K562 (cell line): ENCODE measurements around the gene GPATCH2. TPM values are rescaled to one million over a fixed set of nuclear protein-coding genes. Genes with fewer than 3 reads are reported as not detected.

ENCODE experiments used
- ATAC-seq: fragments of 200-7000 bp; cut with Tn5 transposase; 3 replicates; pipeline ENCODE4 v1.9.1; 2020; ENCODE audit warnings: moderate library complexity
- BruUV-seq: library from RNA; stranded (reverse); fragments of 400-500 nt; replicated peaks from 2 replicates; lab custom pipeline; 2021; lab: Mats Ljungman, UMichigan
- CTCF ChIA-PET: fragments of 300-600 bp; formaldehyde crosslinking; extraction: SDS; loops from one replicate; lab custom pipeline; 2021; ENCODE audit warnings: low intra/inter-chr PET ratio; lab: Yijun Ruan, JAX
- POLR2A ChIA-PET: fragments of 300-600, 350-650 bp; sonication (Branson Sonifier 250); formaldehyde crosslinking; extraction: SDS; loops from one replicate; lab custom pipeline; 2021; ENCODE audit warnings: antibody characterized with exemption, inconsistent platforms; lab: Yijun Ruan, JAX
- DNase-seq, 4 experiments: peaks; one replicate each; pipeline versions ENCODE4 v3.0.0 to v3.0.0-alpha.2; 2011 to 2018; ENCODE audit warnings: low spot score in 3 of 4, mixed read lengths in 3 of 4; ENCODE audit errors: extremely low read depth in 1 of 4
- FAIRE-seq: peaks from 2 replicates; lab custom pipeline; 2011; peaks lifted over from hg19 to GRCh38; lab: Jason Lieb, UNC
- H2AFZ ChIP-seq: 2 replicates; pipeline ENCODE4 v1.6.0; 2011; ENCODE audit warnings: low read depth, low read length, control low read depth, inconsistent platforms
- H3K27ac ChIP-seq: fragments of 200-600 bp; 3 replicates; pipeline ENCODE4 v1.8.0; 2011; ENCODE audit warnings: low read depth, mild to moderate bottlenecking, control low read depth, inconsistent platforms, low read length, moderate library complexity, mixed read lengths; ENCODE audit errors: extremely low read depth
- H3K27me3 ChIP-seq, 2 experiments: fragments of 300-600 bp in 1 of 2; 2 replicates in 1 of 2; 3 replicates in 1 of 2; pipeline versions ENCODE4 v1.6.0 to v1.8.0; 2011; ENCODE audit warnings: inconsistent platforms in 2 of 2, low read length in 2 of 2, mild to moderate bottlenecking in 1 of 2, mixed read lengths in 1 of 2, moderate library complexity in 1 of 2; ENCODE audit not compliant: control insufficient read depth in 2 of 2, insufficient read depth in 2 of 2
- H3K36me3 ChIP-seq: fragments of 300-600 bp; 3 replicates; pipeline ENCODE4 v1.8.0; 2011; ENCODE audit warnings: mild to moderate bottlenecking, low read length, inconsistent platforms; ENCODE audit not compliant: control insufficient read depth, insufficient read depth
- H3K4me1 ChIP-seq, 2 experiments: fragments of 200-600 bp in 1 of 2; replicated peaks in 1 of 2; 2 replicates in 1 of 2; 3 replicates in 1 of 2; pipeline versions ENCODE4 v1.5.1 to v1.8.0; 2011; ENCODE audit warnings: inconsistent platforms in 2 of 2, low read length in 2 of 2, mild to moderate bottlenecking in 1 of 2, mixed read lengths in 1 of 2, moderate library complexity in 1 of 2; ENCODE audit not compliant: control insufficient read depth in 2 of 2, insufficient read depth in 2 of 2
- H3K4me2 ChIP-seq: 2 replicates; pipeline ENCODE4 v1.6.1; 2011; ENCODE audit warnings: low read length, control low read depth, inconsistent platforms, mixed read lengths; ENCODE audit not compliant: insufficient read depth
- H3K4me3 ChIP-seq: fragments of 200-600 bp; sonication (generic), shearing (Covaris generic); 2 replicates; pipeline ENCODE4 v1.5.1; 2016; ENCODE audit warnings: control low read depth, inconsistent platforms
- H3K79me2 ChIP-seq: fragments of 200-600 bp; 3 replicates; pipeline ENCODE4 v1.8.0; 2011; ENCODE audit warnings: low read length, inconsistent platforms; ENCODE audit not compliant: control insufficient read depth, insufficient read depth
- H3K9ac ChIP-seq, 2 experiments: 2 replicates each; pipeline versions ENCODE4 v1.6.0 to v1.6.1; 2011; ENCODE audit warnings: low read depth in 2 of 2, low read length in 2 of 2, control low read depth in 1 of 2, inconsistent platforms in 1 of 2, mild to moderate bottlenecking in 1 of 2, mixed read lengths in 1 of 2; ENCODE audit not compliant: insufficient read depth in 1 of 2
- H3K9me1 ChIP-seq: one replicate; pipeline ENCODE4 v1.6.0; 2011; ENCODE audit warnings: inconsistent platforms, mild to moderate bottlenecking, low read length, moderate library complexity; ENCODE audit not compliant: control insufficient read depth, insufficient read depth
- H3K9me3 ChIP-seq: replicated peaks from 2 replicates; pipeline ENCODE4 v1.5.1; 2011; ENCODE audit warnings: low read depth, low read length, inconsistent platforms; ENCODE audit not compliant: control insufficient read depth, insufficient read depth
- H4K20me1 ChIP-seq: replicated peaks from 2 replicates; pipeline ENCODE4 v1.6.1; 2011; ENCODE audit warnings: low read length, inconsistent platforms, mixed read lengths; ENCODE audit not compliant: control insufficient read depth, insufficient read depth
- E2F8 ChIP-seq: fragments of 450-650 bp; IDR thresholded peaks from 2 replicates; pipeline ENCODE4 v1.7.1; 2018; ENCODE audit warnings: mild to moderate bottlenecking, low read depth; ENCODE audit not compliant: partially characterized antibody
- SRF ChIP-seq, 2 experiments: fragments of 250-450, 450-650 bp in 1 of 2; sonication (Bioruptor Pico) in 1 of 2; sonication (generic) in 1 of 2; formaldehyde crosslinking; IDR thresholded peaks; 2 replicates each; pipeline versions ENCODE4 v1.5.0 to v1.5.1; 2020 to 2022; ENCODE audit warnings: mild to moderate bottlenecking in 1 of 2, missing genetic modification reagents in 1 of 2
- VEZF1 ChIP-seq: fragments of 200-800 bp; sonication (Bioruptor generic); IDR thresholded peaks from 2 replicates; pipeline ENCODE4 v1.6.1; 2017; ENCODE audit warnings: missing genetic modification characterization, missing compliant biosample characterization
- ZNF445 ChIP-seq: fragments of 250-450 bp; sonication (Bioruptor Pico); IDR thresholded peaks from 2 replicates; pipeline ENCODE4 v1.4.0; 2020; ENCODE audit warnings: low read depth, mild to moderate bottlenecking, moderate library complexity
- ZNF76 ChIP-seq: fragments of 250-450 bp; sonication (Bioruptor Pico); IDR thresholded peaks from 2 replicates; pipeline ENCODE4 v1.4.0; 2020; ENCODE audit warnings: mild to moderate bottlenecking, moderate library complexity, borderline replicate concordance
- in situ Hi-C: fragments of 300-500 bp; cut with MboI; formaldehyde crosslinking; loops from 4 replicates; pipeline ENCODE4 v1.15.0; 2018; ENCODE audit warnings: inconsistent platforms, mixed read lengths
- intact Hi-C: fragments of 100-400 bp; cut with micrococcal nuclease; formaldehyde crosslinking; loops from 2 replicates; pipeline ENCODE4 v1.14.2; 2022
- polyA plus RNA-seq, 8 experiments: library from polyadenylated mRNA; depleted of rRNA in 4 of 8; stranded (reverse) in 5 of 8; unstranded in 3 of 8; fragments of >200 nt; fragmentation: Nextera tagmentation in 2 of 8; fragmentation: Illumina TruSeq in 1 of 8; extraction: Ambion mirVana in 2 of 8; extraction: Trizol in 1 of 8; gene quantifications; 2 replicates each; pipeline versions ENCODE4 v1.2.1 to v1.2.3, GENCODE V29; 2011 to 2014; ENCODE audit warnings: inconsistent platforms in 1 of 8, missing spikeins in 1 of 8
- total RNA-seq, 7 experiments: library from RNA; depleted of rRNA in 6 of 7; stranded (reverse); fragments of >200 nt in 6 of 7; fragmentation: Illumina TruSeq in 2 of 7; extraction: Trizol in 2 of 7; gene quantifications; 2 replicates each; pipeline versions ENCODE4 v1.2.1 to v1.2.3, GENCODE V29; 2011 to 2021; ENCODE audit warnings: low replicate concordance in 1 of 7

The GPATCH2 gene
- total and polyA plus RNA-seq, 9 of the 15 experiments (the other 6 are each of a cell fraction or from before 2014, with no cell fraction given) = 0.38 to 2.0 (median 0.55) TPM

GRCh38 chr1:217661407-217661806 is 30.5 kb upstream of the GPATCH2 start:
- no peak overlapping the region for H3K9ac ChIP-seq
- no peaks in the 10 kb centered on the region for H3K27me3 ChIP-seq
- no TSS peak for BruUV-seq
- no peaks in the 10 kb centered on the region for H3K4me1 ChIP-seq
- no peak for TF ChIP-seq E2F8
- TF ChIP-seq ZNF445 (CRISPR knock-in tag) = no peak
- TF ChIP-seq ZNF76 (CRISPR knock-in tag) = no peak
- TF ChIP-seq VEZF1 = no peak
- TF ChIP-seq SRF (CRISPR knock-in tag; IDR thresholded peaks at IDR 0.05) = no peak
- no peak overlapping the region for H3K27ac ChIP-seq
- no peak for FAIRE-seq
- H3K4me3 ChIP-seq = no peak overlapping the region
- no peaks in the 10 kb centered on the region for H3K9me1 ChIP-seq
- no peaks in the 10 kb centered on the region for H4K20me1 ChIP-seq
- DNase-seq = no peak
- no peak for ATAC-seq
- CTCF ChIA-PET = no interaction called here
- H3K4me2 ChIP-seq = no peak overlapping the region
- H3K36me3 ChIP-seq = no peaks in the 10 kb centered on the region
- POLR2A ChIA-PET = no interaction called here
- 0 out of 2 replicates have a peak, but pooled peaks cover 2% of the 10 kb centered on the region for H3K9me3 ChIP-seq
- in situ Hi-C loops (no loop called here), intact Hi-C loops (no loop called here)
- H3K79me2 ChIP-seq = no peaks in the 10 kb centered on the region
- H2AFZ ChIP-seq = no peak overlapping the region
